ENCODE measurements around the gene BCAS3. TPM values are rescaled to one million over a fixed set of nuclear protein-coding genes. Genes with fewer than 3 reads are reported as not detected.
A peak's percentile ranks its signal among the peaks of the same experiment; 100 is the strongest.

BCAS3 gene
- total and polyA plus RNA-seq, 5 donors from 2014 or later = 29.7 to 59.1 (median 33.9) TPM

DNA sequence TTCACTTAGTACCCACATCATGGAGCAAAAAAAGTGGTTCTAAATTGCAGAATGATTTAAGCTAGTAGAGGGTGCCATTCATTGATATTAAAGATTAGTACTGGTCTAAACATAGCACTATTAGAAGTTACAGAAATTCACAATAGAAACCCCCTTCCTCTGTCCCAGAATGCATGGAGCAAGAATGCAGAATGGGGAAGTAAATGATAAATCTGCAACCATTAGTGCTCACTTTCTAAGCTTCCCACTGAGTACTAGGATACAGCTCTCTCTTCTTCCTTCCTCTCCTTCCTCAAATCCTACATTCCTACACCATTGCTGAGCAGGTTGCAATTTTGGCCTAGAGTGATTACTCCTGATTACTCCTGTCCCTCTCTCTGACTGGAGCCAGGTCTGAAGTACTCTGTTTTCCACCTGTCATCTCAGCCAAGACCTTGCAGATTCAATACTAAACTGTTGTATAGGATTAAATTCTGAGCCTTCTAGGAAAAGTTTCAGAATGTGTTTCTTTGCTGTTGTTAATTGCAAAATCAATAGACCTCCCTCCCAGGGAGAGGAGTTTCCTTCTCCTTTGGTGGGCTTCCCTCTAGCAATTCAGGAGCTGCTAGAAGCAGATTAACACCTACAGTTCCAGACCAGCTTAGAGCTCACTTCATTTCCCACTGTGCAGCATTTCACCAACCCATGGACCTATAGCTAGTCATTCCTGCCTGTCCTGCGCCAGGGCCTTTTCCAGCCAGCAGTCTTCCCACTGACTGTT, 556.5 kb downstream of the BCAS3 start:
- Mint-ChIP-seq H3K27ac (peak overlapping the region in 1 of 3 donors; percentile 9), H3K36me3 (peaks cover 4% of the 10 kb centered on the region), H3K4me1 (peaks cover 0 to 14% (median 10%) of the 10 kb centered on the region in 4 donors), H3K27me3 (no peaks in the 10 kb centered on the region), H3K9me3 (peaks cover 0 to 2% (median 0%) of the 10 kb centered on the region in 7 donors), H3K4me3 (no peak overlapping the region)
- Histone ChIP-seq H3K36me3 (ENCODE audit: control insufficient read depth, insufficient read depth, low read length) (no peaks in the 10 kb centered on the region), H3K4me1 (ENCODE audit: control insufficient read depth, insufficient read depth, low read length, poor library complexity, severe bottlenecking) (no peaks in the 10 kb centered on the region), H3K27ac (ENCODE audit: insufficient read depth, low read length, poor library complexity, severe bottlenecking) (no peak overlapping the region), H3K4me3 (ENCODE audit: low read depth, low read length) (no peak overlapping the region), H3K9me3 (ENCODE audit: control insufficient read depth in 2 of 2, low read length in 2 of 2) (no peaks in the 10 kb centered on the region), H3K27me3 (ENCODE audit: control insufficient read depth, insufficient read depth, low read length) (no peaks in the 10 kb centered on the region)
- ATAC-seq (ENCODE audit: low read depth in 2 of 2) (no peak), DNase-seq (no peak)

DNA sequence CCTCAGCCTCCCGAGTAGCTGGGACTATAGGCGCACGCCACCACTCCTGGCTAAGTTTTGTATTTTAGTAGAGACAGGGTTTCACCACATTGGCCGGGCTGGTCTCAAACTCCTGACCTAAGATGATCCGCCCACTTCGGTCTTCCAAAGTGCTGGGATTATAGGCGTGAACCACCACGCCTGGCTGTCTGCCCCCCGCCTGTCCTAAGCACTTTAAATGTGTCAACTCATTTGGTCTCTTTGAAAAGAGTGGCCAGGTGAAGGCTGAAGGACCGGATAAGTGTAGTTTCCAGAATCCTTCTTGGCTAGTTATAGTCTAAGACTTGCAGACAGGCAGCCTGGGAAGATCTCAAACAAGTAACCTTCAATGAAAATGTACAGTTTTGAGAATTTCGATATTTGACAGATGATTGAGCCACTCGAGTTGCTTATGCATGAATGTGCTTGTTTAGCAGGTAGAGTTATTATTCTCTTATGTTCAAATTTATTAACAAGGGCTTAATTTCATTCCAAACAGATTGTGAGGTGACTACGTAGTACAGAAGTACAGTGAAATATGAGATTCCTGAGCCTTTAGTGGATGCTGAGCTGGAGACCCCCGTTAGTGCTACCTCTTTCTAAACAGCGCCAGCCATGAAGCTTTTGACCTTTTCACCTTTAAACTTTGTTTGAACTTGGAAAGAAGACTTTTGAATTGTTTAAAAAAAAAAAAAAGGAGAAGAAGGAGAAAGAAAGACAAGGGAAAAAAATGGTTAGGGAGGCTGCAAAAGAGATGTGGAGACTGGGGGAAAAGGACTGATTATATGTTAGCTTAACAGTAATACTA, 557.6 kb downstream of the BCAS3 start:
- ATAC-seq (ENCODE audit: low read depth in 2 of 2) (no peak), DNase-seq (no peak)
- H3K27me3 Mint-ChIP-seq = no peaks in the 10 kb centered on the region
- Histone ChIP-seq H3K4me1 (ENCODE audit: control insufficient read depth, insufficient read depth, low read length, poor library complexity, severe bottlenecking) (no peaks in the 10 kb centered on the region), H3K36me3 (ENCODE audit: control insufficient read depth, insufficient read depth, low read length) (no peaks in the 10 kb centered on the region), H3K27ac (ENCODE audit: insufficient read depth, low read length, poor library complexity, severe bottlenecking) (no peak overlapping the region), H3K9me3 (ENCODE audit: control insufficient read depth in 2 of 2, low read length in 2 of 2) (no peaks in the 10 kb centered on the region), H3K27me3 (ENCODE audit: control insufficient read depth, insufficient read depth, low read length) (no peaks in the 10 kb centered on the region), H3K4me3 (ENCODE audit: low read depth, low read length) (no peak overlapping the region)
- H3K9me3 Mint-ChIP-seq = peaks cover 0 to 2% (median 0%) of the 10 kb centered on the region in 7 donors
- H3K27ac Mint-ChIP-seq = no peak overlapping the region
- no peak overlapping the region for H3K4me3 Mint-ChIP-seq
- peaks cover 0 to 21% (median 12%) of the 10 kb centered on the region in 4 donors for H3K4me1 Mint-ChIP-seq
- H3K36me3 Mint-ChIP-seq = peaks cover 4% of the 10 kb centered on the region

DNA sequence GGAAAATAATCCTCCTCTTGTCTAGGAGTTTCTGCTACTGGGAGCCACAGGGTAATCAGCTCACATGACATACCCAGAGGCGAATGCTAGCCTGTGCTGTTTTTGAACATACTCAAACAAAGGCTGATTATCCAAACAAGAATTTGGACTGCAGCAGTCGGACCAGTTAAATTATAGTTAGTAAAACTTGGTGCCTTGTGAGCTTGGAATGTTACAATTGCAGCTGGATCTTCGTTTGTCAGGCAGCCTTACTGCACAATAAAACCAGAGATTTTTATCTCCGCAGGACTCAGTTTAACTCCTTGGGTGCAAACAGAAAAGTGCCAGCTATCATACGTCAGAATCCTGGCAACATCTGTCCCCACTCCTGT, 558.2 kb downstream of the BCAS3 start:
- no peaks in the 10 kb centered on the region for H3K9me3 ChIP-seq (ENCODE audit: control insufficient read depth in 2 of 2, low read length in 2 of 2)
- H3K4me3 ChIP-seq (ENCODE audit: low read depth, low read length) = no peak overlapping the region
- H3K27ac ChIP-seq (ENCODE audit: insufficient read depth, low read length, poor library complexity, severe bottlenecking) = no peak overlapping the region
- H3K36me3 ChIP-seq (ENCODE audit: control insufficient read depth, insufficient read depth, low read length) = no peaks in the 10 kb centered on the region
- no peaks in the 10 kb centered on the region for H3K4me1 ChIP-seq (ENCODE audit: control insufficient read depth, insufficient read depth, low read length, poor library complexity, severe bottlenecking)
- Mint-ChIP-seq H3K27me3 (no peaks in the 10 kb centered on the region), H3K27ac (no peak overlapping the region), H3K4me1 (peaks cover 0 to 22% (median 10%) of the 10 kb centered on the region in 4 donors), H3K4me3 (no peak overlapping the region), H3K9me3 (peaks cover 0 to 2% (median 0%) of the 10 kb centered on the region in 7 donors), H3K36me3 (peaks cover 4% of the 10 kb centered on the region)
- no peak for ATAC-seq (ENCODE audit: low read depth in 2 of 2)
- DNase-seq = no peak
- no peaks in the 10 kb centered on the region for H3K27me3 ChIP-seq (ENCODE audit: control insufficient read depth, insufficient read depth, low read length)

DNA sequence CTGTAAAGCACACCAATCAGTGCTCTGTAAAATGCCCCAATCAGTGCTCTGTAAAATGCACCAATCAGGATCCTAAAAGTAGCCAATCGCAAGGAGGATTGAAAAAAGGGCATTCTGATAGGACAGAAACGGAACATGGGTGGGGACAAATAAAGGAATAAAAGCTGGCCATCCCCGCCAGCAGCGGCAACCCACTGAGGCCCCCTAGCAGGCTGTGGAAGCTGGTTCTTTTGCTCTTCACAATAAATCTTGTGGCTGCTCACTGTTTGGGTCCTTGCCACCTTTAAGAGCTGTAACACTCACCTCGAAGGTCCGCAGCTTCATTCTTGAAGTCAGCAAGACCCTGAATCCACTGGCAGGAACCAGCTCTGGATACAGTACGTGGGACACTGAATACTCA, 559.6 kb downstream of the BCAS3 start:
- no peak for ATAC-seq (ENCODE audit: low read depth in 2 of 2)
- H3K9me3 ChIP-seq (ENCODE audit: control insufficient read depth in 2 of 2, low read length in 2 of 2) = no peaks in the 10 kb centered on the region
- H3K36me3 ChIP-seq (ENCODE audit: control insufficient read depth, insufficient read depth, low read length) = no peaks in the 10 kb centered on the region
- H3K9me3 Mint-ChIP-seq = peaks cover 0 to 2% (median 0%) of the 10 kb centered on the region in 7 donors
- no peaks in the 10 kb centered on the region for H3K27me3 Mint-ChIP-seq
- no peak overlapping the region for H3K4me3 ChIP-seq (ENCODE audit: low read depth, low read length)
- DNase-seq = no peak
- H3K27ac Mint-ChIP-seq = no peak overlapping the region
- H3K27ac ChIP-seq (ENCODE audit: insufficient read depth, low read length, poor library complexity, severe bottlenecking) = no peak overlapping the region
- no peaks in the 10 kb centered on the region for H3K27me3 ChIP-seq (ENCODE audit: control insufficient read depth, insufficient read depth, low read length)
- peaks cover 4% of the 10 kb centered on the region for H3K36me3 Mint-ChIP-seq
- H3K4me1 ChIP-seq (ENCODE audit: control insufficient read depth, insufficient read depth, low read length, poor library complexity, severe bottlenecking) = no peaks in the 10 kb centered on the region
- H3K4me1 Mint-ChIP-seq = peaks cover 0 to 21% (median 10%) of the 10 kb centered on the region in 4 donors
- no peak overlapping the region for H3K4me3 Mint-ChIP-seq

- no peaks in the 10 kb centered on the region for H3K9me3 ChIP-seq (ENCODE audit: control insufficient read depth in 2 of 2, low read length in 2 of 2)
- no peak overlapping the region for H3K27ac ChIP-seq (ENCODE audit: insufficient read depth, low read length, poor library complexity, severe bottlenecking)
- ATAC-seq (ENCODE audit: low read depth in 2 of 2) = no peak
- H3K36me3 ChIP-seq (ENCODE audit: control insufficient read depth, insufficient read depth, low read length) = no peaks in the 10 kb centered on the region
- no peaks in the 10 kb centered on the region for H3K4me1 ChIP-seq (ENCODE audit: control insufficient read depth, insufficient read depth, low read length, poor library complexity, severe bottlenecking)
- H3K4me3 ChIP-seq (ENCODE audit: low read depth, low read length) = no peak overlapping the region
- no peak overlapping the region for H3K27ac Mint-ChIP-seq
- H3K4me1 Mint-ChIP-seq = peaks cover 0 to 21% (median 9%) of the 10 kb centered on the region in 4 donors
- DNase-seq = no peak
- H3K4me3 Mint-ChIP-seq = no peak overlapping the region
- H3K27me3 Mint-ChIP-seq = no peaks in the 10 kb centered on the region
- H3K9me3 Mint-ChIP-seq = peaks cover 0 to 2% (median 0%) of the 10 kb centered on the region in 7 donors
- peaks cover 8% of the 10 kb centered on the region for H3K36me3 Mint-ChIP-seq
- H3K27me3 ChIP-seq (ENCODE audit: control insufficient read depth, insufficient read depth, low read length) = no peaks in the 10 kb centered on the region
Observed at GRCh38 chr17:61238455-61238933, 560.8 kb downstream of the BCAS3 start.

- Mint-ChIP-seq H3K4me3 (no peak overlapping the region), H3K27me3 (no peaks in the 10 kb centered on the region), H3K27ac (no peak overlapping the region), H3K4me1 (peaks cover 0 to 21% (median 9%) of the 10 kb centered on the region in 4 donors), H3K9me3 (peaks cover 0 to 2% (median 0%) of the 10 kb centered on the region in 7 donors), H3K36me3 (peaks cover 8% of the 10 kb centered on the region)
- no peaks in the 10 kb centered on the region for H3K4me1 ChIP-seq (ENCODE audit: control insufficient read depth, insufficient read depth, low read length, poor library complexity, severe bottlenecking)
- DNase-seq = no peak
- no peaks in the 10 kb centered on the region for H3K9me3 ChIP-seq (ENCODE audit: control insufficient read depth in 2 of 2, low read length in 2 of 2)
- no peak for ATAC-seq (ENCODE audit: low read depth in 2 of 2)
- H3K27ac ChIP-seq (ENCODE audit: insufficient read depth, low read length, poor library complexity, severe bottlenecking) = no peak overlapping the region
- H3K4me3 ChIP-seq (ENCODE audit: low read depth, low read length) = no peak overlapping the region
- no peaks in the 10 kb centered on the region for H3K27me3 ChIP-seq (ENCODE audit: control insufficient read depth, insufficient read depth, low read length)
- H3K36me3 ChIP-seq (ENCODE audit: control insufficient read depth, insufficient read depth, low read length) = no peaks in the 10 kb centered on the region
Observed at GRCh38 chr17:61239327-61239726, 561.7 kb downstream of the BCAS3 start.

DNA sequence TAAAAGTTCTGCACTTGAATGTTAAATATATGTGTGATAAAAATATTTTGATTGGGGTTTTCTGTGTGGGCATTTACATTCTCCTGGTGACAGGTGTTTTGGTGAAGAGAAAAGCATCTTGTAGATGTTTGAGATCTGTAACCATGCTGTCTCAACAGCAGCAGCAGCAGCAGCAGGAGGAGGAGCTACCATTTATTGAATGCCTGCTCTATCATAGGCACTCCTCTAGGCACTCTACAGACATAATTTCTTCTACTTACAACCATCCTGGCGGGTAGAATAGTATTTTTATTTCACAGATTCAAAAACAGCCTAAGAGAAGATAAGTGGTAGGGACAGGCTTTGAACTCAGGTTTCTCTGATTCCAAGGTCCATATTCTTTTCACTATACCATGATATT, 562.3 kb downstream of the BCAS3 start:
- H3K4me1 ChIP-seq (ENCODE audit: control insufficient read depth, insufficient read depth, low read length, poor library complexity, severe bottlenecking) = no peaks in the 10 kb centered on the region
- no peaks in the 10 kb centered on the region for H3K9me3 ChIP-seq (ENCODE audit: control insufficient read depth in 2 of 2, low read length in 2 of 2)
- no peaks in the 10 kb centered on the region for H3K36me3 ChIP-seq (ENCODE audit: control insufficient read depth, insufficient read depth, low read length)
- no peak overlapping the region for H3K4me3 ChIP-seq (ENCODE audit: low read depth, low read length)
- H3K27ac ChIP-seq (ENCODE audit: insufficient read depth, low read length, poor library complexity, severe bottlenecking) = no peak overlapping the region
- H3K27ac Mint-ChIP-seq = no peak overlapping the region
- no peaks in the 10 kb centered on the region for H3K27me3 ChIP-seq (ENCODE audit: control insufficient read depth, insufficient read depth, low read length)
- no peaks in the 10 kb centered on the region for H3K27me3 Mint-ChIP-seq
- DNase-seq (no peak), ATAC-seq (ENCODE audit: low read depth in 2 of 2) (no peak)
- H3K36me3 Mint-ChIP-seq = peaks cover 8% of the 10 kb centered on the region
- peaks cover 0 to 2% (median 0%) of the 10 kb centered on the region in 7 donors for H3K9me3 Mint-ChIP-seq
- H3K4me3 Mint-ChIP-seq = peak overlapping the region in 1 of 4 donors; percentile 28
- H3K4me1 Mint-ChIP-seq = peaks cover 0 to 21% (median 9%) of the 10 kb centered on the region in 4 donors
